ENCODE data around the gene BROX. TPM values are rescaled to one million over a fixed set of nuclear protein-coding genes. Genes with fewer than 3 reads are reported as not detected.

Gene BROX
- total RNA-seq, 1 donor from 2014 or later, result 38.4 TPM

DNA sequence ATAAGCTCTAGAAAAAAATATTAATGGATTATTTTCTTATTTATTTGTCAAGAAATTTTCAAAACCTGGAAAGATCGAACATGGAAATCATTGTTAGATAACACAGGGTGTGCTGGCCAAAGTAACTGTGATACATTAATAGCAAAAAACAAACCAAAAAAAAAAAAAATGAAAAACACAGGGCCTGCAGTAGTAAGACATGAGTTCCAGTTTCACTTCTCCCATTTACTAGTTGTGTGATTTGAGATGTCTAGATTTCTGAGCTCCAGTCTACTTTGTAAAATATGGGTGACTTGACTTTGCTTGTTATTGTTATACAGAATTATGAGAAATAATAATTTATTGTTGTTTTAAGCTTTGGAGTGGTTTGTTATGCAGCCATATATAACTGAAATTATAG lies 38.3 kb downstream of the BROX start:
- no peaks in the 10 kb centered on the region for H3K36me3 Mint-ChIP-seq (ENCODE audit: low read depth, unreplicated experiment)
- H3K4me3 Mint-ChIP-seq (ENCODE audit: unreplicated experiment), result no peak overlapping the region
- no peak overlapping the region for H3K27ac Mint-ChIP-seq (ENCODE audit: unreplicated experiment)

DNA sequence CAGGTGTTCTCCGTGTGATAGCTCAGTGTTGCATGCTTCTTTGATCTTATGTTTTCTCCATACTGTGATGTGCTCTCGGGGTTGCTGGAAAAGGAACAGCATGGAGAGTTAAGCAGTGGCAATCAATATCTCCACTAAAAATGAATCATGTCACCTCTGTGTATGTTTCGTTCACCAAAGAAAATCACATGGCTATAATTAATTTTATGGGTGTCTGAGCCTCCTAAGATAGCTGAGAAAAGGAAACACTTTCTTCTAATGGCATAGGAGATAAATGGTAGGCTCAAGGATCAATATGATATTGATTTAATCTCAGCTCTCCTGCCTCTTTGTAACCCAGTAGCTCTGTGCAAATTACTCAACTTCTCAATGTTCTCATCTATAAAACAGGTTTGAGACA lies 38.9 kb downstream of the BROX start:
- Mint-ChIP-seq H3K27me3 (ENCODE audit: unreplicated experiment) (no peaks in the 10 kb centered on the region), H3K27ac (ENCODE audit: unreplicated experiment) (no peak overlapping the region), H3K4me1 (ENCODE audit: unreplicated experiment) (no peaks in the 10 kb centered on the region), H3K36me3 (ENCODE audit: low read depth, unreplicated experiment) (no peaks in the 10 kb centered on the region), H3K4me3 (ENCODE audit: unreplicated experiment) (no peak overlapping the region), H3K9me3 (ENCODE audit: unreplicated experiment) (no peaks in the 10 kb centered on the region)
- TF ChIP-seq, protein P1, sequence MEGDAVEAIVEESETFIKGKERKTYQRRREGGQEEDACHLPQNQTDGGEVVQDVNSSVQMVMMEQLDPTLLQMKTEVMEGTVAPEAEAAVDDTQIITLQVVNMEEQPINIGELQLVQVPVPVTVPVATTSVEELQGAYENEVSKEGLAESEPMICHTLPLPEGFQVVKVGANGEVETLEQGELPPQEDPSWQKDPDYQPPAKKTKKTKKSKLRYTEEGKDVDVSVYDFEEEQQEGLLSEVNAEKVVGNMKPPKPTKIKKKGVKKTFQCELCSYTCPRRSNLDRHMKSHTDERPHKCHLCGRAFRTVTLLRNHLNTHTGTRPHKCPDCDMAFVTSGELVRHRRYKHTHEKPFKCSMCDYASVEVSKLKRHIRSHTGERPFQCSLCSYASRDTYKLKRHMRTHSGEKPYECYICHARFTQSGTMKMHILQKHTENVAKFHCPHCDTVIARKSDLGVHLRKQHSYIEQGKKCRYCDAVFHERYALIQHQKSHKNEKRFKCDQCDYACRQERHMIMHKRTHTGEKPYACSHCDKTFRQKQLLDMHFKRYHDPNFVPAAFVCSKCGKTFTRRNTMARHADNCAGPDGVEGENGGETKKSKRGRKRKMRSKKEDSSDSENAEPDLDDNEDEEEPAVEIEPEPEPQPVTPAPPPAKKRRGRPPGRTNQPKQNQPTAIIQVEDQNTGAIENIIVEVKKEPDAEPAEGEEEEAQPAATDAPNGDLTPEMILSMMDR (IDR thresholded peaks at IDR 0.05; ENCODE audit: unreplicated experiment), result no peak
- no peak for DNase-seq (ENCODE audit: low spot score)

More for the DNA sequence above, 38.3 kb downstream of the BROX start:
- no peaks in the 10 kb centered on the region for H3K9me3 Mint-ChIP-seq (ENCODE audit: unreplicated experiment)
- TF ChIP-seq, protein P1 (IDR thresholded peaks at IDR 0.05; ENCODE audit: unreplicated experiment), result no peak
- no peak for DNase-seq (ENCODE audit: low spot score)
- no peaks in the 10 kb centered on the region for H3K4me1 Mint-ChIP-seq (ENCODE audit: unreplicated experiment)
- H3K27me3 Mint-ChIP-seq (ENCODE audit: unreplicated experiment), result no peaks in the 10 kb centered on the region

DNA sequence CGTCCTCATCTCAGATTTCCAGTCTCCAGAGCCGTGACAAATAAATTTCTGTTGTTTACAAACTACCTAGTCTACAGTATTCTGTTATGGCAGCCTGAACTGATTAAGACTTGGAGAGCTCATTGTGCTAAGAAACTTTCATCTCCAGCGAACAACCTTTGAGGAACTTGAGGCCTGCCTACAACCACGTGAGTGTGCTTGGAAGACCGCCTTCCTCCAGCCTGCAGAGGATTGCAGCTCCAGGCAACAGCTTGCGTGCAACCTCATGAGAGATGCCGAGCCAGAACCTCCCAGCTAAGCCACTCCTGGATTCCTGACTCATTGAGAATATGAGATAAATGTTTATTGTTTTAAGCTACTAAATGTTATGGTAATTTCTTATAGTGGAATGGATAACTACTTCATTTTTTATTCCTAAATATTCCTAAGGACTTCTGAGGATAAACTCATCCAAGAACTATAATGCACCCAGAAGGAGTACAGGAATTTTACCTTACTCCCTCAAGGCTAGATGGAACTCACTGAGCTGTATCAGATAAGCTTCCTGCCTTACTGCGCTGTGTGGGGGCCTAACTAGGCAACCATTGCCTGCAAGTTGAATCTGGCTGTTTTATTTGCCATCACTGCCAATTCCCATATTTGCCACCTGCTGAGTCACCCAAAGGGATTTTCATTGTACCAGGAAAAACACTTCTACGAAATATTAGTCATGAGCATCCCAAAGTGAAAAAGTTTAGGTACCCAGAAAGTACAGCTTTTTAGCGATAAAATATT lies 42.2 kb downstream of the BROX start:
- TF ChIP-seq, protein P1 (IDR thresholded peaks at IDR 0.05; ENCODE audit: unreplicated experiment), result no peak
- H3K27ac Mint-ChIP-seq (ENCODE audit: unreplicated experiment), result no peak overlapping the region
- H3K27me3 Mint-ChIP-seq (ENCODE audit: unreplicated experiment), result no peaks in the 10 kb centered on the region
- no peaks in the 10 kb centered on the region for H3K4me1 Mint-ChIP-seq (ENCODE audit: unreplicated experiment)
- no peaks in the 10 kb centered on the region for H3K9me3 Mint-ChIP-seq (ENCODE audit: unreplicated experiment)
- no peak for DNase-seq (ENCODE audit: low spot score)
- no peaks in the 10 kb centered on the region for H3K36me3 Mint-ChIP-seq (ENCODE audit: low read depth, unreplicated experiment)
- H3K4me3 Mint-ChIP-seq (ENCODE audit: unreplicated experiment), result no peak overlapping the region

DNA sequence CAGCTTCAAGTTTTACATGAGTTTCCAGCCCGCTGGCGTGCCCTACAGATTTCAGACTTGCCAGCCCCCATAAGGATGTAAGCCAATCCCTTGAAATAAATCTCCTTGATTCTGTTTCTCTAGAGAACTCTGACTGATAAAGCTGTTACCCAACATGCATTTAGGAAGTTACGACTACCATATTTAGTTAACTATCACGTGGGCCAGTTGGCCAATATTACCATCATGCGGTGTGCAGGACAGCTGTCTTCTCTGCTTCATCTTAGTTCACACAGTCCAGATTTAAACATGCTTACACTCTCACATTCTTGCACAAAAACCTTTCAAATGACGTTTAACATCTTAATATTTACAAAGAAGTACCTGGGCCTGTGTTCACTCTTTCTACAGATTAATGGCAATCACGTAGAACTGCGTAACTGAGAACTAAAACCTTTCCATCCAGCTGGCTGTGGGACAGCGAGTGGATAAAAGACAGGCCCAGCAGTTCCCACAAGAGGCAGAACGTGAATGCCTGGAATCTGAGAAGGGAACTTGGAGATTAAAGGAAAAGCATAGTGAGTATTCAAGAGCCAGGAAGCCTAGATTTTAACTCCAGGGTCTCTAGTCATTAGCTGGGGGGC lies 45.4 kb downstream of the BROX start:
- DNase-seq (ENCODE audit: low spot score), result no peak
- Mint-ChIP-seq H3K4me3 (ENCODE audit: unreplicated experiment) (no peak overlapping the region), H3K9me3 (ENCODE audit: unreplicated experiment) (no peaks in the 10 kb centered on the region), H3K4me1 (ENCODE audit: unreplicated experiment) (no peaks in the 10 kb centered on the region), H3K36me3 (ENCODE audit: low read depth, unreplicated experiment) (no peaks in the 10 kb centered on the region), H3K27me3 (ENCODE audit: unreplicated experiment) (peaks cover 2% of the 10 kb centered on the region), H3K27ac (ENCODE audit: unreplicated experiment) (no peak overlapping the region)
- TF ChIP-seq, protein P1 (IDR thresholded peaks at IDR 0.05; ENCODE audit: unreplicated experiment), result no peak

DNA sequence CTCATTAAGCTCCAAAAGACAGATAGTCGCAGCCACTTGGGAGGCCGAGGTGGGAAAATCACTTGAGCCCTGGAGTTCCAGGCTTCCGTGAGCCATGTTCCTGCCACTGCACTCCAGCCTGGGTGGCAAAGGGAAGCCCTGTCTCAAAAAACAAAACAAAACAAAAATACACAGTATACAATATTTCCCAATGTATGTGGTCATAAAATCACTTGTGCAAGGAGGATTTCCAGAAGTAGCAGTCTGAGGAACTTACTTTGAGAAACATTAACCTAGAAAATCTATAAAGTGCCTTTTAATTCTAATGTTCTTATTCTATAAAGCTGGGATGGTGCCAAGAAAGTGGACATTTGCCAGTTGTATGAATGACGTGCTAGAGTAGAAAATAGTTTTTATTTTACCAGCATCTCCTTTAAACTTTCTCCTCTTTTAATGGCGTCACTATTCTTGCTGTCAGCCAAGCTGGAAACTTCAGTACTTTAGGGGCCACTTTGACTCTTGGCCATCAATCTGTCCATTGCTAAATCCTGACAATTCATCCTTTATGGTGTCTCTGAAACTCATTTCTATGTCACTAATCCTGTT lies 47.2 kb downstream of the BROX start:
- Mint-ChIP-seq H3K9me3 (ENCODE audit: unreplicated experiment) (no peaks in the 10 kb centered on the region), H3K27me3 (ENCODE audit: unreplicated experiment) (peaks cover 2% of the 10 kb centered on the region), H3K4me3 (ENCODE audit: unreplicated experiment) (no peak overlapping the region), H3K4me1 (ENCODE audit: unreplicated experiment) (no peaks in the 10 kb centered on the region), H3K36me3 (ENCODE audit: low read depth, unreplicated experiment) (no peaks in the 10 kb centered on the region), H3K27ac (ENCODE audit: unreplicated experiment) (no peak overlapping the region)
- DNase-seq (ENCODE audit: low spot score), result no peak
- TF ChIP-seq, protein P1 (IDR thresholded peaks at IDR 0.05; ENCODE audit: unreplicated experiment), result no peak
